H1 (cell line): ENCODE results near the gene AIG1. TPM values are rescaled to one million over a fixed set of nuclear protein-coding genes. Genes with fewer than 3 reads are reported as not detected.

Experiments used
- CTCF ChIA-PET: fragments of 300-600 bp; sonication (Branson Sonifier 250); formaldehyde crosslinking; loops from one replicate; lab custom pipeline; 2021; ENCODE audit not compliant: partially characterized antibody; lab: Charles Lee
- POLR2A ChIA-PET: fragments of 300-600 bp; sonication (Branson Sonifier 250); formaldehyde crosslinking; loops from one replicate; lab custom pipeline; 2021; ENCODE audit warnings: inconsistent platforms; ENCODE audit not compliant: partially characterized antibody; lab: Charles Lee
- DNase-seq, 2 experiments: peaks; one replicate each; pipeline versions ENCODE4 v3.0.0 to v3.0.0-alpha.2; 2010 to 2022; ENCODE audit warnings: low spot score in 2 of 2, low read depth in 1 of 2, mixed read lengths in 1 of 2
- FAIRE-seq: peaks from 2 replicates; lab custom pipeline; 2011; peaks lifted over from hg19 to GRCh38; lab: Jason Lieb, UNC
- H2AFZ ChIP-seq: 2 replicates; pipeline ENCODE4 v1.8.1; 2012; ENCODE audit warnings: low read length, inconsistent platforms
- H2AK5ac ChIP-seq: 2 replicates; pipeline ENCODE4 v1.6.1; 2013; ENCODE audit warnings: low read depth, low read length
- H2BK120ac ChIP-seq: replicated peaks from 2 replicates; pipeline ENCODE3; 2013; ENCODE audit warnings: low read depth, low read length, inconsistent platforms
- H2BK12ac ChIP-seq: 2 replicates; pipeline ENCODE4 v1.6.1; 2013; ENCODE audit warnings: low read depth, low read length
- H2BK15ac ChIP-seq: 2 replicates; pipeline ENCODE4 v1.6.1; 2013; ENCODE audit warnings: low read length
- H2BK20ac ChIP-seq: 2 replicates; pipeline ENCODE4 v1.6.1; 2013; ENCODE audit warnings: low read length
- H2BK5ac ChIP-seq: 2 replicates; pipeline ENCODE4 v1.6.1; 2013; ENCODE audit warnings: low read depth, low read length
- H3K14ac ChIP-seq: 2 replicates; pipeline ENCODE4 v1.6.1; 2013; ENCODE audit warnings: inconsistent platforms; ENCODE audit not compliant: insufficient read length
- H3K18ac ChIP-seq: 2 replicates; pipeline ENCODE4 v1.6.1; 2013; ENCODE audit warnings: low read length; ENCODE audit errors: extremely low read depth
- H3K23ac ChIP-seq: 2 replicates; pipeline ENCODE4 v1.6.1; 2013; ENCODE audit warnings: inconsistent platforms; ENCODE audit not compliant: insufficient read length
- H3K23me2 ChIP-seq: 2 replicates; pipeline ENCODE4 v1.6.1; 2013; ENCODE audit warnings: low read depth, low read length
- H3K27ac ChIP-seq: 2 replicates; pipeline ENCODE4 v1.6.1; 2011; ENCODE audit warnings: low read depth, low read length, inconsistent platforms
- H3K27me3 ChIP-seq, 4 experiments: replicated peaks in 1 of 4; 1 replicate in 1 of 4; 2 replicates in 3 of 4; pipeline versions ENCODE4 v1.6.1 to v1.8.1; 2011 to 2013; ENCODE audit warnings: low read length in 3 of 4, mild to moderate bottlenecking in 3 of 4, inconsistent platforms in 2 of 4, mixed read lengths in 2 of 4, moderate library complexity in 1 of 4; ENCODE audit not compliant: control insufficient read depth in 3 of 4, insufficient read depth in 3 of 4; ENCODE audit errors: extremely low read depth in 1 of 4
- H3K36me3 ChIP-seq, 4 experiments: 2 replicates each; pipeline versions ENCODE4 v1.6.1 to v1.8.1; 2011 to 2013; ENCODE audit warnings: mild to moderate bottlenecking in 4 of 4, low read length in 3 of 4, moderate library complexity in 2 of 4, control low read depth in 1 of 4, inconsistent platforms in 1 of 4; ENCODE audit not compliant: insufficient read depth in 4 of 4, control insufficient read depth in 2 of 4
- H3K4ac ChIP-seq: replicated peaks from 2 replicates; pipeline ENCODE3; 2013; ENCODE audit warnings: low read length, low read depth, mixed read lengths, inconsistent platforms; ENCODE audit not compliant: insufficient read length
- H3K4me1 ChIP-seq, 4 experiments: replicated peaks in 1 of 4; 1 replicate in 1 of 4; 2 replicates in 3 of 4; pipeline versions ENCODE4 v1.6.1 to v1.8.1; 2011 to 2013; ENCODE audit warnings: low read length in 3 of 4, inconsistent platforms in 2 of 4, mixed read lengths in 1 of 4; ENCODE audit not compliant: insufficient read depth in 4 of 4, control insufficient read depth in 3 of 4
- H3K4me2 ChIP-seq, 2 experiments: 2 replicates each; pipeline versions ENCODE4 v1.6.1 to v1.8.1; 2011 to 2013; ENCODE audit warnings: low read depth in 2 of 2, low read length in 2 of 2, control low read depth in 1 of 2, inconsistent platforms in 1 of 2, mild to moderate bottlenecking in 1 of 2; ENCODE audit not compliant: insufficient read depth in 1 of 2
- H3K4me3 ChIP-seq, 4 experiments: fragments of 200-600, 300-600 bp in 1 of 4; sonication (generic), shearing (Covaris generic), sonication (Bioruptor Twin) in 1 of 4; 2 replicates each; pipeline versions ENCODE4 v1.5.1 to v1.8.1; 2011 to 2016; ENCODE audit warnings: low read length in 4 of 4, low read depth in 3 of 4, control low read depth in 2 of 4, inconsistent platforms in 2 of 4, mild to moderate bottlenecking in 2 of 4, mixed read lengths in 1 of 4, moderate library complexity in 1 of 4; ENCODE audit not compliant: insufficient read depth in 2 of 4; ENCODE audit errors: extremely low read depth in 1 of 4
- H3K56ac ChIP-seq: replicated peaks from 2 replicates; pipeline ENCODE3; 2013; ENCODE audit warnings: low read depth, mild to moderate bottlenecking, mixed read lengths, low read length, inconsistent platforms; ENCODE audit not compliant: insufficient read length
- H3K79me1 ChIP-seq: 2 replicates; pipeline ENCODE4 v1.6.1; 2013; ENCODE audit warnings: low read depth, low read length, control low read depth
- H3K79me2 ChIP-seq, 2 experiments: 2 replicates each; pipeline versions ENCODE4 v1.6.1 to v1.8.1; 2012 to 2013; ENCODE audit warnings: low read length in 2 of 2, mild to moderate bottlenecking in 2 of 2, inconsistent platforms in 1 of 2; ENCODE audit not compliant: insufficient read depth in 2 of 2, control insufficient read depth in 1 of 2
- H3K9ac ChIP-seq, 4 experiments: replicated peaks in 1 of 4; 1 replicate in 1 of 4; 2 replicates in 3 of 4; pipeline versions ENCODE4 v1.6.1 to v1.8.1; 2011 to 2013; ENCODE audit warnings: low read depth in 3 of 4, low read length in 3 of 4, control low read depth in 2 of 4, mild to moderate bottlenecking in 2 of 4, moderate library complexity in 2 of 4, inconsistent platforms in 1 of 4; ENCODE audit errors: extremely low read depth in 1 of 4
- H3K9me3 ChIP-seq, 2 experiments: 2 replicates each; pipeline versions ENCODE4 v1.6.1 to v1.8.1; 2012 to 2013; ENCODE audit warnings: mild to moderate bottlenecking in 2 of 2, moderate library complexity in 2 of 2, control low read depth in 1 of 2, inconsistent platforms in 1 of 2, low read depth in 1 of 2, low read length in 1 of 2, mixed read lengths in 1 of 2; ENCODE audit not compliant: insufficient read depth in 2 of 2
- H4K20me1 ChIP-seq, 2 experiments: replicated peaks in 1 of 2; 2 replicates each; pipeline versions ENCODE3 to v1.8.1; 2011 to 2013; ENCODE audit warnings: inconsistent platforms in 2 of 2, low read length in 2 of 2, mild to moderate bottlenecking in 1 of 2; ENCODE audit not compliant: insufficient read depth in 2 of 2, control insufficient read depth in 1 of 2
- H4K5ac ChIP-seq: 2 replicates; pipeline ENCODE4 v1.6.1; 2013; ENCODE audit warnings: low read length, low read depth, mixed read lengths, inconsistent platforms; ENCODE audit not compliant: insufficient read length
- H4K8ac ChIP-seq: 2 replicates; pipeline ENCODE4 v1.8.0; 2013; ENCODE audit warnings: mild to moderate bottlenecking, moderate library complexity, low read length, inconsistent platforms; ENCODE audit not compliant: insufficient read depth; ENCODE audit errors: extremely low read depth
- H4K91ac ChIP-seq: replicated peaks from 2 replicates; pipeline ENCODE3; 2013; ENCODE audit warnings: low read length, mixed read lengths, inconsistent platforms; ENCODE audit not compliant: insufficient read length
- BRCA1 ChIP-seq: IDR thresholded peaks from 2 replicates; pipeline ENCODE4 v1.6.1; 2012; ENCODE audit warnings: low read depth, low read length, improper control_type of control experiment
- CBX5 ChIP-seq: fragments of 300-800, 300-1000 bp; sonication (generic); IDR thresholded peaks from 2 replicates; pipeline ENCODE4 v1.7.1; 2016; ENCODE audit warnings: antibody characterized with exemption, low read length, low read depth
- CHD2 ChIP-seq: IDR thresholded peaks from 2 replicates; pipeline ENCODE4 v1.6.1; 2012; ENCODE audit warnings: low read length, improper control_type of control experiment
- GABPA ChIP-seq: IDR thresholded peaks from 2 replicates; pipeline ENCODE4 v1.6.1; 2011; ENCODE audit warnings: mild to moderate bottlenecking, low read length, moderate library complexity, borderline replicate concordance; ENCODE audit not compliant: insufficient read depth
- GTF2F1 ChIP-seq: IDR thresholded peaks from 2 replicates; pipeline ENCODE4 v1.6.1; 2012; ENCODE audit warnings: low read depth, low read length, improper control_type of control experiment, borderline replicate concordance
- HDAC2 ChIP-seq, 2 experiments: fragments of 300-600 bp in 1 of 2; sonication (generic) in 1 of 2; IDR thresholded peaks; 2 replicates each; pipeline ENCODE4 v1.6.1; 2011 to 2012; ENCODE audit warnings: low read depth in 2 of 2, low read length in 2 of 2, mild to moderate bottlenecking in 2 of 2, moderate library complexity in 2 of 2, borderline replicate concordance in 1 of 2, inconsistent platforms in 1 of 2
- KDM5A ChIP-seq: fragments of 200-600 bp; IDR thresholded peaks from 2 replicates; pipeline ENCODE4 v1.7.1; 2012; ENCODE audit warnings: mild to moderate bottlenecking, low read length, inconsistent platforms, mixed read lengths
- PHF8 ChIP-seq: fragments of 200-600 bp; sonication (generic); conservative IDR thresholded peaks from 2 replicates; pipeline ENCODE4 v1.7.1; 2012; ENCODE audit warnings: low read depth, mild to moderate bottlenecking, inconsistent platforms, low read length, moderate library complexity
- RAD21 ChIP-seq, 2 experiments: IDR thresholded peaks in 1 of 2; conservative IDR thresholded peaks in 1 of 2; 2 replicates each; pipeline ENCODE4 v1.6.1; 2011; ENCODE audit warnings: low read depth in 2 of 2, low read length in 2 of 2, improper control_type of control experiment in 1 of 2, inconsistent platforms in 1 of 2, mild to moderate bottlenecking in 1 of 2, moderate library complexity in 1 of 2
- RBBP5 ChIP-seq: IDR thresholded peaks from 2 replicates; pipeline ENCODE4 v1.7.1; 2012; ENCODE audit warnings: low read depth, mild to moderate bottlenecking, inconsistent platforms, low read length, moderate library complexity, borderline replicate concordance
- SIRT6 ChIP-seq: IDR thresholded peaks from one replicate; pipeline ENCODE4 v1.7.1; 2012; ENCODE audit warnings: low read length, inconsistent platforms
- SP2 ChIP-seq: IDR thresholded peaks from 2 replicates; pipeline ENCODE4 v1.6.1; 2012; ENCODE audit warnings: mild to moderate bottlenecking, low read length, inconsistent platforms
- SP4 ChIP-seq: IDR thresholded peaks from 2 replicates; pipeline ENCODE4 v1.6.1; 2012; ENCODE audit warnings: low read length, inconsistent platforms
- TEAD4 ChIP-seq: IDR thresholded peaks from 2 replicates; pipeline ENCODE4 v1.6.1; 2012; ENCODE audit warnings: low read depth, low read length, inconsistent platforms, mixed read lengths
- polyA plus RNA-seq, 7 experiments: library from polyadenylated mRNA; depleted of rRNA in 3 of 7; stranded (reverse) in 5 of 7; unstranded in 2 of 7; fragments of >200 nt in 5 of 7; fragments of 200-250 nt in 2 of 7; gene quantifications; 1 replicate in 5 of 7; 2 replicates in 1 of 7; 4 replicates in 1 of 7; pipeline versions ENCODE4 v1.2.1 to v1.2.3, GENCODE V29; 2011 to 2013; ENCODE audit warnings: missing spikeins in 2 of 7, mixed read lengths in 2 of 7
- total RNA-seq: library from RNA; stranded (reverse); fragmentation: NEBNext Ultra II Directional; extraction: Animal tissue kit (Norgen Biotek cat#: 25700); gene quantifications from 2 replicates; pipeline ENCODE4 v1.2.1, GENCODE V29; 2021
- TF ChIP-seq, protein P1 (sequence below): IDR thresholded peaks from 2 replicates; pipeline ENCODE4 v1.6.1; 2011; ENCODE audit warnings: low read length, improper control_type of control experiment

AIG1 gene
- total and polyA plus RNA-seq, 2 of the 8 experiments (the other 6 are each of a cell fraction or from before 2014, with no cell fraction given) = 56.6 to 58.4 TPM

DNA sequence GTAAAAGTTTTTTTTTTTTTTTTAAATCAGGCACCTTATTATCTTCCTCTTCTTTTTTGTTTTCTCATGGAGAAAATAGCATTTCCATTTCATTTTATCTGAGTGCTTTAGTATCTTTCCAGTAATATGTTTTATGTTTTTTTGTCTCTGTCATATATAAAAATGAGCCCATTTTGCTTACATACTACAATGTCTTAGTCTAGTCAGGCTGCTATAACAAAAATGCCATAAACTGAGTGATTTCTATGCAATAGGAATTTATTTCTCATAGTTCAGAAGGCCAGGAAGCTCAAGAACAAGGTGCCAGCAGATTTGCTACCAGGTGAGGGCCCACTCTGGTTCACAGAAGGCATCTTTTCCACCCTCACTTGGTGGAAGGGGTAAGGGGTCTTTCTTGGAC lies 35.7 kb upstream of the AIG1 start:
- Histone ChIP-seq H4K8ac (no peak overlapping the region), H3K4ac (no peak overlapping the region), H3K79me2 (no peaks in the 10 kb centered on the region), H4K91ac (no peak overlapping the region), H3K18ac (no peak overlapping the region), H3K36me3 (no peaks in the 10 kb centered on the region; a peak in 1 of 8 replicates), H2BK12ac (no peak overlapping the region), H3K23me2 (no peaks in the 10 kb centered on the region), H2AK5ac (no peak overlapping the region), H2BK15ac (no peak overlapping the region), H2BK20ac (no peak overlapping the region), H3K14ac (no peak overlapping the region), H3K27me3 (no peaks in the 10 kb centered on the region), H2BK120ac (no peak overlapping the region), H4K5ac (no peak overlapping the region), H3K9ac (no peak overlapping the region), H3K27ac (no peak overlapping the region), H3K4me1 (no peaks in the 10 kb centered on the region), H3K9me3 (no peaks in the 10 kb centered on the region), H3K4me3 (no peak overlapping the region), H4K20me1 (no peaks in the 10 kb centered on the region), H2AFZ (no peak overlapping the region), H3K23ac (no peak overlapping the region), H3K4me2 (no peak overlapping the region), H3K79me1 (no peaks in the 10 kb centered on the region), H3K56ac (no peak overlapping the region), H2BK5ac (no peak overlapping the region)
- FAIRE-seq (no peak), DNase-seq (no peak)
- ChIA-PET POLR2A (no interaction called here), CTCF (interaction anchor here (0.6 to 6.0 kb wide), 6 partner anchors 243 to 461 kb away, joined by 3 to 35 read pairs (median 9); no protein-coding TSS in a partner anchor)
- TF ChIP-seq TEAD4 (no peak), GTF2F1 (no peak), CBX5 (no peak), CHD2 (no peak), HDAC2 (IDR thresholded peaks at IDR 0.05; ENCODE audit: borderline replicate concordance in 1 of 2, low read depth in 2 of 2, low read length in 2 of 2) (no peak), RBBP5 (no peak), SP2 (no peak), KDM5A (no peak), BRCA1 (no peak), RAD21 (IDR thresholded peaks at IDR 0.05 in 1 of 2, conservative IDR thresholded peaks at IDR 0.05 in 1 of 2; ENCODE audit: low read depth in 2 of 2, low read length in 2 of 2) (no peak), GABPA (no peak), PHF8 (no peak), SP4 (no peak), SIRT6 (no peak)
- TF ChIP-seq, protein P1, sequence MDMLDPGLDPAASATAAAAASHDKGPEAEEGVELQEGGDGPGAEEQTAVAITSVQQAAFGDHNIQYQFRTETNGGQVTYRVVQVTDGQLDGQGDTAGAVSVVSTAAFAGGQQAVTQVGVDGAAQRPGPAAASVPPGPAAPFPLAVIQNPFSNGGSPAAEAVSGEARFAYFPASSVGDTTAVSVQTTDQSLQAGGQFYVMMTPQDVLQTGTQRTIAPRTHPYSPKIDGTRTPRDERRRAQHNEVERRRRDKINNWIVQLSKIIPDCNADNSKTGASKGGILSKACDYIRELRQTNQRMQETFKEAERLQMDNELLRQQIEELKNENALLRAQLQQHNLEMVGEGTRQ = no peak
